ENCODE results near the gene TRMT11. TPM values are rescaled to one million over a fixed set of nuclear protein-coding genes. Genes with fewer than 3 reads are reported as not detected.

TRMT11 gene
- total RNA-seq, 1 donor from 2014 or later, result 15.4 TPM

DNA sequence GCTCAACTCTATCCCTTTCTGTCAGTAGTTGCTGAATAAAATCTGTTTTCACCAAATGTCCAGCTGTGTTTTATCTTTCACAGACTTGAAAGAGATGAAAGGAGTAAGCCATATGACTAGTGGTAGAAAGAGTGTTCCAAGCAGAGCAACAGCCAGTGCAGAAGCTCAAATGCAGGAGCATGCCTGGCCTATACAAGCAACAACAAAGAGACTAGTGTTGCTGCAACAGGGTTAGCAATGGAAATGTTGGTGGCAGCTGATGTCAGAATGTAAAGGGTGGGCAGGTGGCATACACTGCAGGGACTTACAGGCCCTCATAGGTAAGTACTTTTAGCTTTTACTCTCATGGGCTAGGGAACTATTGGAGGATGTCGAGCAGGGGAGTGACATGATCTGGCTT lies 35.0 kb upstream of the TRMT11 start:
- peaks cover 32% of the 10 kb centered on the region for H3K4me1 Mint-ChIP-seq (ENCODE audit: low read depth)
- H3K4me3 Mint-ChIP-seq (ENCODE audit: unreplicated experiment), result no peak overlapping the region
- no peaks in the 10 kb centered on the region for H3K36me3 Mint-ChIP-seq (ENCODE audit: low read depth)
- H3K27ac Mint-ChIP-seq (ENCODE audit: unreplicated experiment), result no peak overlapping the region
- no peak for DNase-seq (ENCODE audit: low spot score)
- TF ChIP-seq CTCF (IDR thresholded peaks at IDR 0.05), result no peak
- H3K27me3 Mint-ChIP-seq (ENCODE audit: low read depth), result no peaks in the 10 kb centered on the region
- H3K9me3 Mint-ChIP-seq (ENCODE audit: low read depth), result no peaks in the 10 kb centered on the region

GRCh38 chr6:125952764-125953501 lies 33.4 kb upstream of the TRMT11 start:
- no peaks in the 10 kb centered on the region for H3K9me3 Mint-ChIP-seq (ENCODE audit: low read depth)
- H3K4me3 Mint-ChIP-seq (ENCODE audit: unreplicated experiment), result no peak overlapping the region
- no peak overlapping the region for H3K27ac Mint-ChIP-seq (ENCODE audit: unreplicated experiment)
- TF ChIP-seq CTCF (IDR thresholded peaks at IDR 0.05), result peak; percentile 72
- DNase-seq (ENCODE audit: low spot score), result no peak
- peaks cover 18% of the 10 kb centered on the region for H3K4me1 Mint-ChIP-seq (ENCODE audit: low read depth)
- no peaks in the 10 kb centered on the region for H3K36me3 Mint-ChIP-seq (ENCODE audit: low read depth)
- no peaks in the 10 kb centered on the region for H3K27me3 Mint-ChIP-seq (ENCODE audit: low read depth)

GRCh38 chr6:125953502-125953875 lies 32.9 kb upstream of the TRMT11 start:
- Mint-ChIP-seq H3K9me3 (ENCODE audit: low read depth) (no peaks in the 10 kb centered on the region), H3K27ac (ENCODE audit: unreplicated experiment) (no peak overlapping the region), H3K27me3 (ENCODE audit: low read depth) (no peaks in the 10 kb centered on the region), H3K4me3 (ENCODE audit: unreplicated experiment) (no peak overlapping the region), H3K36me3 (ENCODE audit: low read depth) (no peaks in the 10 kb centered on the region), H3K4me1 (ENCODE audit: low read depth) (peaks cover 14% of the 10 kb centered on the region)
- DNase-seq (ENCODE audit: low spot score), result peak; percentile 84
- TF ChIP-seq CTCF (IDR thresholded peaks at IDR 0.05), result peak; percentile 18

DNA sequence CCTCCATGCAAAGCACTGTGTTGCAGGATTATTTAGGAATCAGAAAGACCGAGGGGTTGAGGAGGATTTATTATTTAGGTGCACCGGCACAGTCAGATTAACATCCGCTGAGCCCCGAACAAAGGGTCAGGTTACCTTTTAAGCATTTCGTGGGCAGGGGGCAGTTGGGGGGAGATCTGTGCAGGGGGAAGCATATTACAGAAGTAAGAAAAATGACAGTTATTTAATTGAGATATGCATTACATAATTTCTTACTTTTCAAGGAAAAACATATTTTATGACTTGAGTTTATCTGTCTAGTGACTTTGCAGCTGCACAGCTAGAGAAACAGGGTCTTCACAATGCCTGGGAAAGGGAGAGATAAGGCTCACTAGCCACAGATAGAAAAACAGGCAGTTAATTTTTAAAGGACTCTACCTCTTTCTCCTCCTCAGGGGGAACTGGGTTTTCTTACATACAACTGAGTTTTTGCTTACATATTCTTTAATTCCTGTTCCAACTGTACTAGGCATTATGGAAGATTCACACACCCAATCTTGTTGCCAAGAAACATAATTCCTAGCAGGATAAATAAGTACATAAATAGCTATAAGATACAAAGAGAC lies 31.5 kb upstream of the TRMT11 start:
- TF ChIP-seq CTCF (IDR thresholded peaks at IDR 0.05), result no peak
- no peak for DNase-seq (ENCODE audit: low spot score)
- Mint-ChIP-seq H3K27ac (ENCODE audit: unreplicated experiment) (no peak overlapping the region), H3K4me3 (ENCODE audit: unreplicated experiment) (no peak overlapping the region), H3K36me3 (ENCODE audit: low read depth) (no peaks in the 10 kb centered on the region), H3K27me3 (ENCODE audit: low read depth) (no peaks in the 10 kb centered on the region), H3K9me3 (ENCODE audit: low read depth) (no peaks in the 10 kb centered on the region), H3K4me1 (ENCODE audit: low read depth) (peaks cover 11% of the 10 kb centered on the region)

- Mint-ChIP-seq H3K4me1 (ENCODE audit: low read depth) (peaks cover 11% of the 10 kb centered on the region), H3K4me3 (ENCODE audit: unreplicated experiment) (no peak overlapping the region), H3K27me3 (ENCODE audit: low read depth) (no peaks in the 10 kb centered on the region), H3K27ac (ENCODE audit: unreplicated experiment) (no peak overlapping the region), H3K36me3 (ENCODE audit: low read depth) (no peaks in the 10 kb centered on the region), H3K9me3 (ENCODE audit: low read depth) (no peaks in the 10 kb centered on the region)
- no peak for TF ChIP-seq CTCF (IDR thresholded peaks at IDR 0.05)
- no peak for DNase-seq (ENCODE audit: low spot score)
Measured at GRCh38 chr6:125955973-125956372, 30.4 kb upstream of the TRMT11 start.

Measured in chondrocyte (in vitro differentiated cells).